H9 (cell line): ENCODE measurements around the gene MSL1. TPM values are rescaled to one million over a fixed set of nuclear protein-coding genes. Genes with fewer than 3 reads are reported as not detected.

Experiments
- DNase-seq: peaks from one replicate; pipeline ENCODE4 v3.0.0-alpha.2; 2017
- H2AFZ ChIP-seq: one replicate; pipeline ENCODE4 v1.6.1; 2013; ENCODE audit warnings: mild to moderate bottlenecking, low read length, control low read depth, moderate library complexity
- H2AK5ac ChIP-seq: 2 replicates; pipeline ENCODE4 v1.6.1; 2013; ENCODE audit warnings: low read length, control low read depth, mixed read lengths; ENCODE audit not compliant: insufficient read length
- H2BK120ac ChIP-seq: one replicate; pipeline ENCODE4 v1.6.1; 2013; ENCODE audit warnings: low read depth, mild to moderate bottlenecking, low read length, control low read depth, inconsistent platforms; ENCODE audit not compliant: poor library complexity, severe bottlenecking
- H2BK12ac ChIP-seq: 2 replicates; pipeline ENCODE4 v1.6.1; 2013; ENCODE audit warnings: low read length, control low read depth, mixed read lengths, low read depth; ENCODE audit not compliant: insufficient read length
- H2BK15ac ChIP-seq: 2 replicates; pipeline ENCODE4 v1.6.1; 2013; ENCODE audit warnings: low read depth, low read length, control low read depth
- H2BK20ac ChIP-seq: one replicate; pipeline ENCODE4 v1.6.1; 2013; ENCODE audit warnings: low read depth, mild to moderate bottlenecking, low read length, control low read depth, inconsistent platforms; ENCODE audit not compliant: poor library complexity, severe bottlenecking
- H2BK5ac ChIP-seq: 2 replicates; pipeline ENCODE4 v1.6.1; 2013; ENCODE audit warnings: low read length, control low read depth, mixed read lengths; ENCODE audit not compliant: insufficient read length
- H3K14ac ChIP-seq: 2 replicates; pipeline ENCODE4 v1.6.1; 2013; ENCODE audit warnings: low read length, control low read depth; ENCODE audit not compliant: insufficient read depth
- H3K18ac ChIP-seq: 2 replicates; pipeline ENCODE4 v1.6.1; 2013; ENCODE audit warnings: low read depth, mild to moderate bottlenecking, mixed read lengths, low read length, control low read depth; ENCODE audit not compliant: insufficient read length
- H3K23ac ChIP-seq: 2 replicates; pipeline ENCODE4 v1.6.1; 2013; ENCODE audit warnings: low read length, control low read depth, mixed read lengths, low read depth; ENCODE audit not compliant: insufficient read length
- H3K23me2 ChIP-seq: 2 replicates; pipeline ENCODE4 v1.6.1; 2013; ENCODE audit warnings: low read depth, mild to moderate bottlenecking, mixed read lengths, low read length, control low read depth; ENCODE audit not compliant: insufficient read length, poor library complexity, severe bottlenecking
- H3K27ac ChIP-seq: 2 replicates; pipeline ENCODE4 v1.5.1; 2013; ENCODE audit warnings: low read length, control low read depth, mixed read lengths, low read depth; ENCODE audit not compliant: insufficient read length
- H3K27me3 ChIP-seq: 2 replicates; pipeline ENCODE4 v1.6.1; 2013; ENCODE audit warnings: low read length, control low read depth, inconsistent platforms; ENCODE audit not compliant: insufficient read depth
- H3K4ac ChIP-seq: 2 replicates; pipeline ENCODE4 v1.6.1; 2013; ENCODE audit warnings: low read depth, mild to moderate bottlenecking, control low read depth, inconsistent platforms, low read length, moderate library complexity
- H3K4me1 ChIP-seq: 2 replicates; pipeline ENCODE4 v1.6.1; 2013; ENCODE audit warnings: low read length, control low read depth, inconsistent platforms; ENCODE audit not compliant: insufficient read depth
- H3K4me2 ChIP-seq: 2 replicates; pipeline ENCODE4 v1.6.1; 2013; ENCODE audit warnings: low read length, control low read depth, mixed read lengths; ENCODE audit not compliant: insufficient read length, insufficient read depth
- H3K56ac ChIP-seq: 2 replicates; pipeline ENCODE4 v1.6.1; 2013; ENCODE audit warnings: low read depth, mild to moderate bottlenecking, mixed read lengths, low read length, control low read depth; ENCODE audit not compliant: insufficient read length
- H3K79me1 ChIP-seq: 2 replicates; pipeline ENCODE4 v1.6.1; 2013; ENCODE audit warnings: low read depth, mild to moderate bottlenecking, moderate library complexity, low read length, control low read depth, inconsistent platforms; ENCODE audit not compliant: insufficient read depth, poor library complexity, severe bottlenecking
- H3K79me2 ChIP-seq: 2 replicates; pipeline ENCODE4 v1.6.1; 2013; ENCODE audit warnings: low read length, control low read depth, inconsistent platforms; ENCODE audit not compliant: insufficient read depth
- H3K9ac ChIP-seq: 2 replicates; pipeline ENCODE4 v1.6.1; 2013; ENCODE audit warnings: low read length, control low read depth, mixed read lengths; ENCODE audit not compliant: insufficient read length; ENCODE audit errors: extremely low read depth
- H3K9me3 ChIP-seq: one replicate; pipeline ENCODE4 v1.6.1; 2013; ENCODE audit warnings: low read depth, low read length, inconsistent platforms; ENCODE audit not compliant: control insufficient read depth
- H3T11ph ChIP-seq: one replicate; pipeline ENCODE4 v1.6.1; 2013; ENCODE audit warnings: mild to moderate bottlenecking, low read length, control low read depth, inconsistent platforms
- H4K20me1 ChIP-seq: one replicate; pipeline ENCODE4 v1.6.1; 2013; ENCODE audit not compliant: control insufficient read depth, insufficient read length, insufficient read depth
- H4K5ac ChIP-seq: 2 replicates; pipeline ENCODE4 v1.6.1; 2013; ENCODE audit warnings: low read depth, mild to moderate bottlenecking, mixed read lengths, low read length, control low read depth; ENCODE audit not compliant: insufficient read length
- H4K8ac ChIP-seq: replicated peaks from 2 replicates; pipeline ENCODE4 v1.6.1; 2013; ENCODE audit warnings: low read length, control low read depth, mixed read lengths, low read depth; ENCODE audit not compliant: insufficient read length
- H4K91ac ChIP-seq: 2 replicates; pipeline ENCODE4 v1.6.1; 2013; ENCODE audit warnings: low read depth, mild to moderate bottlenecking, moderate library complexity, mixed read lengths, low read length, control low read depth; ENCODE audit not compliant: insufficient read length
- H3K27ac Mint-ChIP-seq, 3 experiments: 2 replicates in 2 of 3; 3 replicates in 1 of 3; pipeline ENCODE4 v1.8.0; 2020 to 2021; ENCODE audit warnings: mixed read lengths in 3 of 3, mild to moderate bottlenecking in 1 of 3, moderate library complexity in 1 of 3
- H3K27me3 Mint-ChIP-seq: 2 replicates; pipeline ENCODE4 v1.8.0; 2021; ENCODE audit warnings: low read depth, mild to moderate bottlenecking, moderate library complexity, mixed read lengths
- H3K36me3 Mint-ChIP-seq, 3 experiments: 2 replicates in 2 of 3; 3 replicates in 1 of 3; pipeline ENCODE4 v1.8.0; 2020 to 2021; ENCODE audit warnings: low read depth in 3 of 3, mixed read lengths in 3 of 3; ENCODE audit not compliant: insufficient read depth in 1 of 3
- H3K4me1 Mint-ChIP-seq, 2 experiments: 2 replicates each; pipeline ENCODE4 v1.8.0; 2020; ENCODE audit warnings: mixed read lengths in 2 of 2
- H3K4me3 Mint-ChIP-seq, 2 experiments: 2 replicates in 1 of 2; 3 replicates in 1 of 2; pipeline ENCODE4 v1.8.0; 2020 to 2021; ENCODE audit warnings: mild to moderate bottlenecking in 2 of 2, mixed read lengths in 2 of 2, moderate library complexity in 1 of 2
- H3K9me3 Mint-ChIP-seq, 2 experiments: 2 replicates in 1 of 2; 3 replicates in 1 of 2; pipeline ENCODE4 v1.8.0; 2020; ENCODE audit warnings: mild to moderate bottlenecking in 2 of 2, mixed read lengths in 2 of 2, moderate library complexity in 1 of 2
- whole genome bisulfite sequencing: extraction: QIAGEN DNeasy Blood & Tissue Kit; methylation state at CpG from one replicate; pipeline ENCODE4 v1.1.7; 2013; ENCODE audit warnings: missing lambda C conversion rate, low lambda C conversion rate, mixed read lengths; ENCODE audit not compliant: insufficient read length; ENCODE audit errors: extremely low coverage; 5-methylcytosine and 5-hydroxymethylcytosine counted together
- total RNA-seq: library from RNA; stranded (reverse); gene quantifications from 2 replicates; pipeline ENCODE4 v1.2.1, GENCODE V29; 2021
- TF ChIP-seq, protein P1 (sequence below): fragments of 200-600 bp; sonication (generic); conservative IDR thresholded peaks from 3 replicates; pipeline ENCODE4 v1.8.0; 2021; ENCODE audit warnings: antibody characterized with exemption, mild to moderate bottlenecking

Gene MSL1
- total RNA-seq, 1 experiment from 2014 or later = 105 TPM

DNA sequence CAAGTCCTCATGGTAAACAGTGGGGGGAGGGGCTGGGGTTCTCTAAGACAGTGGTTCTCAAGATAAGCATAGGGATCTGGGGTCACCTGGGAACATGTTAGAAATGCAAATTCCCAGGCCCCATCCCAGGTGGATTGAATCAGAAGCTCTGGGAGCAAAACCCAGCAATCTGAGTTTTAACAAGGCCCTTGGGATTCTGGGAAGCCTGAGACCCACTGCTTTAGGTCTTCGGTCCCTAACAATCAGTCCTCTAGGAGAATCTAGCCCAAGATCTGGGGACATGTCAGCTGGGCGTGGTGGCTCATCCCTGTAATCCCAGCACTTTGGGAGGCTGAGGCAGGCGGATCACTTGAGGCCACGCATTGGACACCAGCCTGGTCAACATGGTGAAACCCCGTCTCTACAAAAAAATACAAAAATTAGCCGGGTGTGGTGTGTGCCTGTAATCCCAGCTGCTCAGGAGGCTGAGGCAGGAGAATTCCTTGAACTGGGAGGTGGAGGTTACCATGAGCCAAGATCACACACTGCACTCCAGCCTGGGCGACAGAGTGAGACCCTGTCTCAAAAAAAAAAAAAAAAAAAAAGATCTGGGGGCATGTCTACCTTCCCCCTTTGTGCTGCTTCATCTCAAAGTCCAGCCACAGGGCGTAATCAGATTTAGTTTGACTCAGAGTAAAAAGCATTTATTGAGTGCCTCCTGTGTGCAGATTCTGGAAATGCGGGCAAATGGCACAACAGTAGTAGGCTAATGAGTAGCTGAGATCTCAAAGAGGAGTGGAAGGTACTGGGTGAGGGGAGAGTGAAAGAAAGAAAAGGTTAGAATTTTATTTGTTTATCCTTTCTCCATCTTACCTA lies 12.6 kb upstream of the MSL1 start:
- Histone ChIP-seq H4K5ac (no peak overlapping the region), H2AFZ (no peak overlapping the region), H3K9ac (no peak overlapping the region), H4K8ac (no peak overlapping the region), H2BK12ac (no peak overlapping the region), H4K20me1 (no peaks in the 10 kb centered on the region), H3K14ac (no peak overlapping the region), H3K18ac (no peak overlapping the region), H4K91ac (no peak overlapping the region), H2BK15ac (no peak overlapping the region), H3T11ph (no peak overlapping the region), H3K79me1 (no peaks in the 10 kb centered on the region), H3K27ac (no peak overlapping the region), H3K4me2 (no peak overlapping the region), H3K79me2 (no peaks in the 10 kb centered on the region), H3K27me3 (peaks cover 2% of the 10 kb centered on the region; the same call in 1 of the 2 replicates), H3K4ac (no peak overlapping the region), H2BK20ac (no peak overlapping the region), H2AK5ac (no peak overlapping the region), H2BK5ac (no peak overlapping the region), H3K4me1 (peaks cover 31% of the 10 kb centered on the region; the same call in 1 of the 2 replicates), H3K23ac (no peak overlapping the region), H3K23me2 (no peaks in the 10 kb centered on the region), H3K9me3 (no peaks in the 10 kb centered on the region), H3K56ac (no peak overlapping the region), H2BK120ac (no peak overlapping the region)
- Mint-ChIP-seq H3K36me3 (no peaks in the 10 kb centered on the region; a peak in 1 of 7 replicates), H3K4me3 (no peak overlapping the region), H3K27me3 (peaks cover 42% of the 10 kb centered on the region), H3K27ac (peak overlapping the region in 1 of 3 experiments; percentile 97; a peak in 3 of 7 replicates), H3K9me3 (no peaks in the 10 kb centered on the region; a peak in 2 of 5 replicates), H3K4me1 (peaks cover 86 to 94% of the 10 kb centered on the region in 2 experiments)
- no CpG with 5 or more reads among the region's 9 CpGs for WGBS
- DNase-seq = no peak
- TF ChIP-seq, protein P1, sequence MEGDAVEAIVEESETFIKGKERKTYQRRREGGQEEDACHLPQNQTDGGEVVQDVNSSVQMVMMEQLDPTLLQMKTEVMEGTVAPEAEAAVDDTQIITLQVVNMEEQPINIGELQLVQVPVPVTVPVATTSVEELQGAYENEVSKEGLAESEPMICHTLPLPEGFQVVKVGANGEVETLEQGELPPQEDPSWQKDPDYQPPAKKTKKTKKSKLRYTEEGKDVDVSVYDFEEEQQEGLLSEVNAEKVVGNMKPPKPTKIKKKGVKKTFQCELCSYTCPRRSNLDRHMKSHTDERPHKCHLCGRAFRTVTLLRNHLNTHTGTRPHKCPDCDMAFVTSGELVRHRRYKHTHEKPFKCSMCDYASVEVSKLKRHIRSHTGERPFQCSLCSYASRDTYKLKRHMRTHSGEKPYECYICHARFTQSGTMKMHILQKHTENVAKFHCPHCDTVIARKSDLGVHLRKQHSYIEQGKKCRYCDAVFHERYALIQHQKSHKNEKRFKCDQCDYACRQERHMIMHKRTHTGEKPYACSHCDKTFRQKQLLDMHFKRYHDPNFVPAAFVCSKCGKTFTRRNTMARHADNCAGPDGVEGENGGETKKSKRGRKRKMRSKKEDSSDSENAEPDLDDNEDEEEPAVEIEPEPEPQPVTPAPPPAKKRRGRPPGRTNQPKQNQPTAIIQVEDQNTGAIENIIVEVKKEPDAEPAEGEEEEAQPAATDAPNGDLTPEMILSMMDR = peak; percentile 28; the same call in 1 of the 3 replicates
